Testis (tissue), 3 donors: ENCODE results near the gene DHRS3. TPM values are rescaled to one million over a fixed set of nuclear protein-coding genes. Genes with fewer than 3 reads are reported as not detected.

Experiments
- DNase-seq: peaks from one replicate; pipeline ENCODE4 v3.0.0-alpha.2; 2019
- H3K27ac ChIP-seq, 2 donors: fragments of 200-600 bp; sonication (generic); one replicate each; pipeline ENCODE4 v1.5.1; 2019
- H3K27me3 ChIP-seq: fragments of 200-600 bp; sonication (generic); one replicate; pipeline ENCODE4 v1.5.1; 2019
- H3K36me3 ChIP-seq: fragments of 200-600 bp; sonication (generic); one replicate; pipeline ENCODE4 v1.5.1; 2017; ENCODE audit warnings: low read depth; ENCODE audit errors: missing control alignments
- H3K4me1 ChIP-seq: fragments of 200-600 bp; sonication (generic); one replicate; pipeline ENCODE4 v1.5.1; 2019
- H3K4me3 ChIP-seq, 2 donors: fragments of 200-600 bp; sonication (generic); one replicate each; pipeline ENCODE4 v1.5.1; 2017 to 2019
- H3K9me3 ChIP-seq: fragments of 200-600 bp; sonication (generic); one replicate; pipeline ENCODE4 v1.5.1; 2017
- POLR2A ChIP-seq: fragments of 450-650 bp; IDR thresholded peaks from one replicate; pipeline ENCODE4 v1.6.1; 2017; ENCODE audit warnings: antibody characterized with exemption, mild to moderate bottlenecking, moderate library complexity
- WGBS, 2 donors: methylation state at CpG; one replicate each; pipeline ENCODE4 v1.1.5; 2018; 5-methylcytosine and 5-hydroxymethylcytosine counted together
- intact Hi-C: fragments of 100-400 bp; cut with DNase I; formaldehyde crosslinking; loops from one replicate; pipeline ENCODE4 v1.15.1; 2023; ENCODE audit warnings: low total_unique reads
- polyA plus RNA-seq: library from polyadenylated mRNA; stranded (reverse); fragments of 350-450 nt; fragmentation: Illumina TruSeq; extraction: RNeasy Lipid Tissue Mini Kit (QIAGEN cat#74804); gene quantifications from one replicate; pipeline ENCODE4 v1.2.3, GENCODE V29; 2014; ENCODE audit warnings: low read depth, low replicate concordance; ENCODE audit not compliant: insufficient read depth
- total RNA-seq, 2 donors: library from RNA; depleted of rRNA; stranded (reverse); fragments of >200 nt; gene quantifications; one replicate each; pipeline ENCODE4 v1.2.3, GENCODE V29; 2016
- TF ChIP-seq, protein P1 (sequence below), 3 experiments: fragments of 450-650 bp in 2 of 3; fragments of 200-600 bp in 1 of 3; sonication (generic) in 1 of 3; IDR thresholded peaks; one replicate each; pipeline ENCODE4 v1.5.1; 2016 to 2019; ENCODE audit warnings: antibody characterized with exemption in 3 of 3, mild to moderate bottlenecking in 2 of 3, moderate library complexity in 1 of 3

DHRS3 gene
- total and polyA plus RNA-seq, 3 donors from 2014 or later: 27.1 to 38.7 (median 30.2) TPM

- 87 to 90% methylated on average over 7 of the region's 7 CpGs for WGBS, 2 donors
- H3K36me3 ChIP-seq: no peaks in the 10 kb centered on the region
- intact Hi-C loops: no loop called here
- H3K4me3 ChIP-seq: no peak overlapping the region
- H3K27ac ChIP-seq: no peak overlapping the region
- peaks cover 12% of the 10 kb centered on the region for H3K4me1 ChIP-seq
- no peaks in the 10 kb centered on the region for H3K9me3 ChIP-seq
- no peak for DNase-seq
- no peaks in the 10 kb centered on the region for H3K27me3 ChIP-seq
- TF ChIP-seq, protein P1, sequence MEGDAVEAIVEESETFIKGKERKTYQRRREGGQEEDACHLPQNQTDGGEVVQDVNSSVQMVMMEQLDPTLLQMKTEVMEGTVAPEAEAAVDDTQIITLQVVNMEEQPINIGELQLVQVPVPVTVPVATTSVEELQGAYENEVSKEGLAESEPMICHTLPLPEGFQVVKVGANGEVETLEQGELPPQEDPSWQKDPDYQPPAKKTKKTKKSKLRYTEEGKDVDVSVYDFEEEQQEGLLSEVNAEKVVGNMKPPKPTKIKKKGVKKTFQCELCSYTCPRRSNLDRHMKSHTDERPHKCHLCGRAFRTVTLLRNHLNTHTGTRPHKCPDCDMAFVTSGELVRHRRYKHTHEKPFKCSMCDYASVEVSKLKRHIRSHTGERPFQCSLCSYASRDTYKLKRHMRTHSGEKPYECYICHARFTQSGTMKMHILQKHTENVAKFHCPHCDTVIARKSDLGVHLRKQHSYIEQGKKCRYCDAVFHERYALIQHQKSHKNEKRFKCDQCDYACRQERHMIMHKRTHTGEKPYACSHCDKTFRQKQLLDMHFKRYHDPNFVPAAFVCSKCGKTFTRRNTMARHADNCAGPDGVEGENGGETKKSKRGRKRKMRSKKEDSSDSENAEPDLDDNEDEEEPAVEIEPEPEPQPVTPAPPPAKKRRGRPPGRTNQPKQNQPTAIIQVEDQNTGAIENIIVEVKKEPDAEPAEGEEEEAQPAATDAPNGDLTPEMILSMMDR (IDR thresholded peaks at IDR 0.05): no peak
- no peak for TF ChIP-seq POLR2A
Measured at GRCh38 chr1:12587981-12588640, 29.9 kb downstream of the DHRS3 start.

DNA sequence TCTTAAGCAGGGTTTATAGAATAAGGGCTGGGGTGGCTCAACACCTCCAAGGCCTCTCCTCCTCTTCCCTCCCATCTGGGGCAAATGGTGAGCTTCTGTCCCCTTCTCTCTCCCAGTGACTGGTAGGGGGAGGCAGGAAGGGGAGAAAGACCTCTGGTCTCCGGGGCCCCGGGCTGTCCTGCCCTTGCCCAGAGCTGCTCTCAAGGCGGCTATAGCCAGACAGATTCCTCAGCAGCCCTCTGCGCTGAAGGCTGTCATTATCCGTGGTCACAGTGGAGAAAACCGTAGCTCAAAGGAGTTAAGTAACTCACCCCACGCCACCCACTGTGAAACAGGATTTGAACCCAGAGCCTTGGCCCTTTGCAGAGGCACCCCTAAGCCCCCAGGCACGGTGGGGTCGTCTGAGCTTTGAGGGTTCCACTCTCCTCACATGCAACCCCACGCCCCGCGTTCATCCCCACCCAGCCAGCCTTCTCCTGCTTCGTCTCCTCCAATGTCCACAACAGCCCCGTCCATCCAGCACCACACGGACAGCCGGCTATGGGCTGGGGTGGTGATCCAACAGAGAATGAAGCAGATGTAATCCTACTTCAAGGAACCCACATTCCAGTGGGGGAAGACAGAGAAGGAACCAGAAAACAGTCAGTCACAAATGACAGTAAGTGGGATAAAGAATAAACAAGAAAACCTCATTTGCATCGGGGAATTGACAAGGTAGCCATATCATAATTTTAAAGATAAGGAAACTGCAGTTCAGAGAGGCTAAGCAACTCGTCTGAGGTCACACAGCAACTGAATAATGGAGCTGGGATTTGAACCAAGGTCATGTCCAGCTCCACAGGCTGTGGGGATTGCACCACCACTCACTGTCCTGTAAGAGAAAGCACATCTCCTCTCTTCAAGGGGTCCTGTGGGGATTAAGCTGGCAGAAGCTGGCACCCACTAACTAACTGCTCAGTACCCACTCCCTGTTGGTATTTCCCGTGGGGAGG lies 31.8 kb downstream of the DHRS3 start:
- Histone ChIP-seq H3K27me3 (no peaks in the 10 kb centered on the region), H3K27ac (no peak overlapping the region), H3K4me1 (peaks cover 9% of the 10 kb centered on the region), H3K4me3 (no peak overlapping the region), H3K9me3 (no peaks in the 10 kb centered on the region), H3K36me3 (no peaks in the 10 kb centered on the region)
- 84 to 90% methylated on average over 17 to 19 of the region's 19 CpGs for WGBS, 2 donors
- no peak for DNase-seq
- intact Hi-C loops: no loop called here
- TF ChIP-seq, protein P1 (IDR thresholded peaks at IDR 0.05): no peak
- no peak for TF ChIP-seq POLR2A

- WGBS, 2 donors: 84 to 92% methylated on average over 3 to 10 of the region's 10 CpGs
- H3K27me3 ChIP-seq: no peaks in the 10 kb centered on the region
- H3K4me3 ChIP-seq: no peak overlapping the region
- TF ChIP-seq POLR2A: no peak
- TF ChIP-seq, protein P1 (IDR thresholded peaks at IDR 0.05): no peak
- no peak overlapping the region for H3K27ac ChIP-seq
- peaks cover 2% of the 10 kb centered on the region for H3K4me1 ChIP-seq
- intact Hi-C loops: no loop called here
- no peaks in the 10 kb centered on the region for H3K36me3 ChIP-seq
- no peaks in the 10 kb centered on the region for H3K9me3 ChIP-seq
- no peak for DNase-seq
Measured at GRCh38 chr1:12585536-12585935, 32.5 kb downstream of the DHRS3 start.

GRCh38 chr1:12584900-12585525 lies 33.0 kb downstream of the DHRS3 start:
- Histone ChIP-seq H3K36me3 (no peaks in the 10 kb centered on the region), H3K9me3 (no peaks in the 10 kb centered on the region), H3K27ac (no peak overlapping the region), H3K27me3 (no peaks in the 10 kb centered on the region), H3K4me1 (no peaks in the 10 kb centered on the region), H3K4me3 (no peak overlapping the region)
- WGBS, 2 donors: 74 to 87% methylated on average over 5 to 6 of the region's 6 CpGs
- DNase-seq: no peak
- no peak for TF ChIP-seq POLR2A
- TF ChIP-seq, protein P1 (IDR thresholded peaks at IDR 0.05): no peak
- intact Hi-C loops: no loop called here
